H9 (cell line): Measurements from ENCODE around the gene SLC12A9. TPM values are rescaled to one million over a fixed set of nuclear protein-coding genes. Genes with fewer than 3 reads are reported as not detected.

Source experiments
- DNase-seq: peaks from one replicate; pipeline ENCODE4 v3.0.0-alpha.2; 2017
- H2AFZ ChIP-seq: one replicate; pipeline ENCODE4 v1.6.1; 2013; ENCODE audit warnings: mild to moderate bottlenecking, low read length, control low read depth, moderate library complexity
- H2AK5ac ChIP-seq: 2 replicates; pipeline ENCODE4 v1.6.1; 2013; ENCODE audit warnings: low read length, control low read depth, mixed read lengths; ENCODE audit not compliant: insufficient read length
- H2BK120ac ChIP-seq: one replicate; pipeline ENCODE4 v1.6.1; 2013; ENCODE audit warnings: low read depth, mild to moderate bottlenecking, low read length, control low read depth, inconsistent platforms; ENCODE audit not compliant: poor library complexity, severe bottlenecking
- H2BK12ac ChIP-seq: 2 replicates; pipeline ENCODE4 v1.6.1; 2013; ENCODE audit warnings: low read length, control low read depth, mixed read lengths, low read depth; ENCODE audit not compliant: insufficient read length
- H2BK15ac ChIP-seq: 2 replicates; pipeline ENCODE4 v1.6.1; 2013; ENCODE audit warnings: low read depth, low read length, control low read depth
- H2BK20ac ChIP-seq: one replicate; pipeline ENCODE4 v1.6.1; 2013; ENCODE audit warnings: low read depth, mild to moderate bottlenecking, low read length, control low read depth, inconsistent platforms; ENCODE audit not compliant: poor library complexity, severe bottlenecking
- H2BK5ac ChIP-seq: 2 replicates; pipeline ENCODE4 v1.6.1; 2013; ENCODE audit warnings: low read length, control low read depth, mixed read lengths; ENCODE audit not compliant: insufficient read length
- H3K14ac ChIP-seq: 2 replicates; pipeline ENCODE4 v1.6.1; 2013; ENCODE audit warnings: low read length, control low read depth; ENCODE audit not compliant: insufficient read depth
- H3K18ac ChIP-seq: 2 replicates; pipeline ENCODE4 v1.6.1; 2013; ENCODE audit warnings: low read depth, mild to moderate bottlenecking, mixed read lengths, low read length, control low read depth; ENCODE audit not compliant: insufficient read length
- H3K23ac ChIP-seq: 2 replicates; pipeline ENCODE4 v1.6.1; 2013; ENCODE audit warnings: low read length, control low read depth, mixed read lengths, low read depth; ENCODE audit not compliant: insufficient read length
- H3K23me2 ChIP-seq: 2 replicates; pipeline ENCODE4 v1.6.1; 2013; ENCODE audit warnings: low read depth, mild to moderate bottlenecking, mixed read lengths, low read length, control low read depth; ENCODE audit not compliant: insufficient read length, poor library complexity, severe bottlenecking
- H3K27ac ChIP-seq: 2 replicates; pipeline ENCODE4 v1.5.1; 2013; ENCODE audit warnings: low read length, control low read depth, mixed read lengths, low read depth; ENCODE audit not compliant: insufficient read length
- H3K27me3 ChIP-seq: 2 replicates; pipeline ENCODE4 v1.6.1; 2013; ENCODE audit warnings: low read length, control low read depth, inconsistent platforms; ENCODE audit not compliant: insufficient read depth
- H3K4ac ChIP-seq: 2 replicates; pipeline ENCODE4 v1.6.1; 2013; ENCODE audit warnings: low read depth, mild to moderate bottlenecking, control low read depth, inconsistent platforms, low read length, moderate library complexity
- H3K4me1 ChIP-seq: 2 replicates; pipeline ENCODE4 v1.6.1; 2013; ENCODE audit warnings: low read length, control low read depth, inconsistent platforms; ENCODE audit not compliant: insufficient read depth
- H3K4me2 ChIP-seq: 2 replicates; pipeline ENCODE4 v1.6.1; 2013; ENCODE audit warnings: low read length, control low read depth, mixed read lengths; ENCODE audit not compliant: insufficient read length, insufficient read depth
- H3K56ac ChIP-seq: 2 replicates; pipeline ENCODE4 v1.6.1; 2013; ENCODE audit warnings: low read depth, mild to moderate bottlenecking, mixed read lengths, low read length, control low read depth; ENCODE audit not compliant: insufficient read length
- H3K79me1 ChIP-seq: 2 replicates; pipeline ENCODE4 v1.6.1; 2013; ENCODE audit warnings: low read depth, mild to moderate bottlenecking, moderate library complexity, low read length, control low read depth, inconsistent platforms; ENCODE audit not compliant: insufficient read depth, poor library complexity, severe bottlenecking
- H3K79me2 ChIP-seq: 2 replicates; pipeline ENCODE4 v1.6.1; 2013; ENCODE audit warnings: low read length, control low read depth, inconsistent platforms; ENCODE audit not compliant: insufficient read depth
- H3K9ac ChIP-seq: 2 replicates; pipeline ENCODE4 v1.6.1; 2013; ENCODE audit warnings: low read length, control low read depth, mixed read lengths; ENCODE audit not compliant: insufficient read length; ENCODE audit errors: extremely low read depth
- H3K9me3 ChIP-seq: one replicate; pipeline ENCODE4 v1.6.1; 2013; ENCODE audit warnings: low read depth, low read length, inconsistent platforms; ENCODE audit not compliant: control insufficient read depth
- H3T11ph ChIP-seq: one replicate; pipeline ENCODE4 v1.6.1; 2013; ENCODE audit warnings: mild to moderate bottlenecking, low read length, control low read depth, inconsistent platforms
- H4K20me1 ChIP-seq: one replicate; pipeline ENCODE4 v1.6.1; 2013; ENCODE audit not compliant: control insufficient read depth, insufficient read length, insufficient read depth
- H4K5ac ChIP-seq: 2 replicates; pipeline ENCODE4 v1.6.1; 2013; ENCODE audit warnings: low read depth, mild to moderate bottlenecking, mixed read lengths, low read length, control low read depth; ENCODE audit not compliant: insufficient read length
- H4K8ac ChIP-seq: replicated peaks from 2 replicates; pipeline ENCODE4 v1.6.1; 2013; ENCODE audit warnings: low read length, control low read depth, mixed read lengths, low read depth; ENCODE audit not compliant: insufficient read length
- H4K91ac ChIP-seq: 2 replicates; pipeline ENCODE4 v1.6.1; 2013; ENCODE audit warnings: low read depth, mild to moderate bottlenecking, moderate library complexity, mixed read lengths, low read length, control low read depth; ENCODE audit not compliant: insufficient read length
- H3K27ac Mint-ChIP-seq, 3 experiments: 2 replicates in 2 of 3; 3 replicates in 1 of 3; pipeline ENCODE4 v1.8.0; 2020 to 2021; ENCODE audit warnings: mixed read lengths in 3 of 3, mild to moderate bottlenecking in 1 of 3, moderate library complexity in 1 of 3
- H3K27me3 Mint-ChIP-seq: 2 replicates; pipeline ENCODE4 v1.8.0; 2021; ENCODE audit warnings: low read depth, mild to moderate bottlenecking, moderate library complexity, mixed read lengths
- H3K36me3 Mint-ChIP-seq, 3 experiments: 2 replicates in 2 of 3; 3 replicates in 1 of 3; pipeline ENCODE4 v1.8.0; 2020 to 2021; ENCODE audit warnings: low read depth in 3 of 3, mixed read lengths in 3 of 3; ENCODE audit not compliant: insufficient read depth in 1 of 3
- H3K4me1 Mint-ChIP-seq, 2 experiments: 2 replicates each; pipeline ENCODE4 v1.8.0; 2020; ENCODE audit warnings: mixed read lengths in 2 of 2
- H3K4me3 Mint-ChIP-seq, 2 experiments: 2 replicates in 1 of 2; 3 replicates in 1 of 2; pipeline ENCODE4 v1.8.0; 2020 to 2021; ENCODE audit warnings: mild to moderate bottlenecking in 2 of 2, mixed read lengths in 2 of 2, moderate library complexity in 1 of 2
- H3K9me3 Mint-ChIP-seq, 2 experiments: 2 replicates in 1 of 2; 3 replicates in 1 of 2; pipeline ENCODE4 v1.8.0; 2020; ENCODE audit warnings: mild to moderate bottlenecking in 2 of 2, mixed read lengths in 2 of 2, moderate library complexity in 1 of 2
- CTCF ChIP-seq: fragments of 200-600 bp; sonication (generic); conservative IDR thresholded peaks from 3 replicates; pipeline ENCODE4 v1.8.0; 2021; ENCODE audit warnings: antibody characterized with exemption, mild to moderate bottlenecking
- WGBS: extraction: QIAGEN DNeasy Blood & Tissue Kit; methylation state at CpG from one replicate; pipeline ENCODE4 v1.1.7; 2013; ENCODE audit warnings: missing lambda C conversion rate, low lambda C conversion rate, mixed read lengths; ENCODE audit not compliant: insufficient read length; ENCODE audit errors: extremely low coverage; 5-methylcytosine and 5-hydroxymethylcytosine counted together
- microRNA-seq: library from miRNA; unstranded; fragments of <30 nt; microRNA quantifications from one replicate; pipeline ENCODE4, GENCODE V29; 2020; ENCODE audit warnings: borderline microRNAs expressed
- total RNA-seq: library from RNA; stranded (reverse); gene quantifications from 2 replicates; pipeline ENCODE4 v1.2.1, GENCODE V29; 2021

SLC12A9 gene
- total RNA-seq, 1 experiment from 2014 or later: 43.0 TPM

DNA sequence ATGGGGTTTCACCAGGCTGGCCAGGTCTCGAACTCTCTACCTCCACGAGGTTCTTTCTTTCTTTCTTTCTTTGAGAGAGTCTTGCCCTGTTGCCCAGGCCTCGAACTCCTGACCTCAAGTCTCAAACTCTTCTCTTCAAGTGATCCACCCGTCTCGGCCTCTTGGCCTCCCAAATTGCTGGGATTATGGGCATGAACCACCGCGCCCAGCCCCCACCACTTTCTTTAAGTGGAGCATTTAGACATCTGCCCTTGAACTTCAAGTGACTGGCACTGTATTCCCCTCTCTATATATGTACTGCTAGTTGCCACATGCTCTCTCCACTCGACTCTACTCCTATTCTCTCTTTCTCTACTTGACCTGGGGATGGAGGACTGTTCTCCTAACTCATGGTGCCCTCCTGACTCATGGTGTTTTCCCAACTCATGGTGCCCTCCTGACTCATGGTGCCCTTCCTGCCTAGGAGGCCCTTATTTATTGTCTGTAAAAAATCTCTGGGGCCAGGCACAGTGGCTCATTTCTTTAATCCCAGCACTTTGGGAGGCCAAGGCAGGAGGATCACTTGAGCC, 62.5 kb downstream of the SLC12A9 start:
- no peak overlapping the region for H4K5ac ChIP-seq
- DNase-seq: no peak

More for the DNA sequence above, 62.5 kb downstream of the SLC12A9 start:
- Histone ChIP-seq H3K4me2 (no peak overlapping the region), H2AFZ (no peak overlapping the region), H2BK20ac (no peak overlapping the region), H4K20me1 (no peaks in the 10 kb centered on the region), H3K79me2 (no peaks in the 10 kb centered on the region), H4K91ac (no peak overlapping the region), H3T11ph (no peak overlapping the region), H2BK5ac (no peak overlapping the region), H3K9me3 (no peaks in the 10 kb centered on the region), H3K27ac (no peak overlapping the region), H3K4me1 (0 out of 2 replicates have a peak, but pooled peaks cover 2% of the 10 kb centered on the region), H3K18ac (no peak overlapping the region), H3K4ac (no peak overlapping the region), H3K27me3 (no peaks in the 10 kb centered on the region), H3K56ac (no peak overlapping the region), H2BK12ac (no peak overlapping the region), H2AK5ac (no peak overlapping the region), H2BK15ac (no peak overlapping the region), H2BK120ac (no peak overlapping the region), H3K23ac (no peak overlapping the region), H3K9ac (no peak overlapping the region), H3K23me2 (no peaks in the 10 kb centered on the region), H4K8ac (no peak overlapping the region), H3K79me1 (no peaks in the 10 kb centered on the region), H3K14ac (no peak overlapping the region)
- Mint-ChIP-seq H3K4me1 (peaks cover 12 to 20% of the 10 kb centered on the region in 2 experiments), H3K4me3 (no peak overlapping the region), H3K27me3 (no peaks in the 10 kb centered on the region; the same call in 1 of the 2 replicates), H3K9me3 (no peaks in the 10 kb centered on the region; a peak in 2 of 5 replicates), H3K27ac (no peak overlapping the region), H3K36me3 (no peaks in the 10 kb centered on the region; a peak in 1 of 7 replicates)
- WGBS: no CpG with 5 or more reads among the region's 8 CpGs
- no peak for TF ChIP-seq CTCF

Small RNAs within 50 kb of the gene (microRNA-seq; reads per million reads assigned to microRNA genes)
- not detected for gene MIR6875

Other genes with a start within 250 kb of the SLC12A9 start
- gene MOSPD3, start 240.2 kb upstream of the SLC12A9 start, total RNA-seq: 16.7 and 17.5 TPM in 2 replicates
- 1.9 and 2.3 TPM in 2 replicates for gene TFR2, start 211.2 kb upstream of the SLC12A9 start, total RNA-seq
- 0.33 and 0.50 TPM in 2 replicates for gene ACTL6B, start 196.3 kb upstream of the SLC12A9 start, total RNA-seq
- 171 and 174 TPM in 2 replicates for gene GNB2, start 179.0 kb upstream of the SLC12A9 start, total RNA-seq
- 101 and 104 TPM in 2 replicates for gene GIGYF1, start 158.5 kb upstream of the SLC12A9 start, total RNA-seq
- 96.7 and 96.9 TPM in 2 replicates for gene POP7, start 146.6 kb upstream of the SLC12A9 start, total RNA-seq
- 0.33 and 0.44 TPM in 2 replicates for gene EPO, start 132.2 kb upstream of the SLC12A9 start, total RNA-seq
- gene ZAN, start 119.1 kb upstream of the SLC12A9 start, total RNA-seq: not detected in 2 replicates
- gene EPHB4, start 25.2 kb upstream of the SLC12A9 start, total RNA-seq: 132 and 135 TPM in 2 replicates
- gene TRIP6, start 14.7 kb downstream of the SLC12A9 start, total RNA-seq: 120 and 122 TPM in 2 replicates
- 373 and 382 TPM in 2 replicates for gene SRRT, start 22.4 kb downstream of the SLC12A9 start, total RNA-seq
- gene UFSP1, start 37.0 kb downstream of the SLC12A9 start, total RNA-seq: 4.3 and 4.6 TPM in 2 replicates
- 5.7 and 7.0 TPM in 2 replicates for gene ACHE, start 43.2 kb downstream of the SLC12A9 start, total RNA-seq
- gene MUC3A, start 96.8 kb downstream of the SLC12A9 start, total RNA-seq: 27.4 and 29.2 TPM in 2 replicates
- 11.5 and 12.2 TPM in 2 replicates for gene MUC12, start 116.9 kb downstream of the SLC12A9 start, total RNA-seq
- not detected in 2 replicates for gene MUC17, start 167.4 kb downstream of the SLC12A9 start, total RNA-seq
- gene TRIM56, start 232.8 kb downstream of the SLC12A9 start, total RNA-seq: 21.8 and 22.4 TPM in 2 replicates